Heart left ventricle (tissue), 16 donors: Measurements from ENCODE around the gene SGSM2. TPM values are rescaled to one million over a fixed set of nuclear protein-coding genes. Genes with fewer than 3 reads are reported as not detected.
A peak's percentile ranks its signal among the peaks of the same experiment; 100 is the strongest.

ENCODE experiments used
- ATAC-seq, 4 donors: fragments of 200-7000 bp; cut with Tn5 transposase; one replicate each; pipeline ENCODE4 v1.9.1; 2020 to 2022; ENCODE audit warnings: moderate library complexity in 4 of 4, mild to moderate bottlenecking in 3 of 4, moderate number of reproducible peaks in 1 of 4
- DNase-seq, 5 donors: peaks; one replicate each; pipeline ENCODE4 v3.0.0-alpha.2; 2020
- H3K27ac ChIP-seq, 12 donors: fragments of 200-600 bp; sonication (generic) in 4 of 12; one replicate each; pipeline versions ENCODE4 v1.5.0 to v1.8.0; 2016 to 2022; ENCODE audit warnings: mild to moderate bottlenecking in 2 of 12
- H3K27me3 ChIP-seq, 9 donors: fragments of 200-600 bp; sonication (generic) in 2 of 9; one replicate each; pipeline versions ENCODE4 v1.5.1 to v1.8.0; 2016 to 2022; ENCODE audit warnings: mild to moderate bottlenecking in 3 of 9
- H3K36me3 ChIP-seq, 9 donors: fragments of 200-600 bp; sonication (generic) in 2 of 9; one replicate each; pipeline versions ENCODE4 v1.5.0 to v1.8.0; 2018 to 2022; ENCODE audit warnings: mild to moderate bottlenecking in 2 of 9
- H3K4me1 ChIP-seq, 12 donors: fragments of 200-600 bp; sonication (generic) in 4 of 12; one replicate each; pipeline versions ENCODE4 v1.5.0 to v1.8.0; 2016 to 2022; ENCODE audit warnings: mild to moderate bottlenecking in 3 of 12
- H3K4me3 ChIP-seq, 12 donors: fragments of 200-600 bp; sonication (generic) in 4 of 12; one replicate each; pipeline versions ENCODE4 v1.5.0 to v1.8.0; 2017 to 2022; ENCODE audit warnings: mild to moderate bottlenecking in 9 of 12, moderate library complexity in 4 of 12
- H3K9me3 ChIP-seq, 12 donors: fragments of 200-600 bp; sonication (generic) in 4 of 12; one replicate each; pipeline versions ENCODE4 v1.5.0 to v1.8.0; 2016 to 2022; ENCODE audit warnings: mild to moderate bottlenecking in 1 of 12
- POLR2A ChIP-seq, 2 donors: fragments of 450-650 bp; IDR thresholded peaks; one replicate each; pipeline ENCODE4 v1.6.1; 2017; ENCODE audit warnings: antibody characterized with exemption in 2 of 2, mild to moderate bottlenecking in 2 of 2, moderate library complexity in 2 of 2
- WGBS, 4 donors: extraction: QIAGEN DNeasy Blood & Tissue Kit in 2 of 4; methylation state at CpG; one replicate each; pipeline versions ENCODE4 v1.1.5 to v1.1.7; 2013 to 2018; 5-methylcytosine and 5-hydroxymethylcytosine counted together
- intact Hi-C, 10 donors: fragments of 100-400 bp; cut with DNase I; formaldehyde crosslinking; loops; one replicate each; pipeline versions ENCODE4 v1.11.1 to v1.14.2; 2022
- polyA plus RNA-seq, 2 donors: library from polyadenylated mRNA; stranded (reverse); fragments of 200-250 nt; gene quantifications; one replicate each; pipeline ENCODE4 v1.2.3, GENCODE V29; 2013
- total RNA-seq, 9 donors: library from RNA; depleted of rRNA in 2 of 9; stranded (reverse); fragments of >200 nt in 2 of 9; fragmentation: NEBNext Ultra II Directional in 3 of 9; extraction: Animal tissue kit (Norgen Biotek cat#: 25700) in 3 of 9; gene quantifications; one replicate each; pipeline versions ENCODE4 v1.1.0 to v1.2.4, GENCODE V29; 2016 to 2023
- TF ChIP-seq, protein P1 (sequence below), 12 donors: fragments of 200-600 bp; sonication (generic) in 4 of 12; IDR thresholded peaks; one replicate each; pipeline versions ENCODE4 v1.5.0 to v1.8.0; 2018 to 2022; ENCODE audit warnings: antibody characterized with exemption in 12 of 12, mild to moderate bottlenecking in 5 of 12
- donor health status: ischemic (EF 13 %, LVEDD 7.1; RV severe dilation, severe dysfunction).
- donor health status: healthy with polysubstance abuse.
- donor health status: DM: no; HTN: yes; CAD: no.
- donor health status: DM: no; HTN: no; CAD: no.
- donor health status: ischemic (EF 25% LVEDD 6.9; RV normal size, moderate dysfunction).
- donor health status: ischemic (EF 25% LVEDD 5.7; RV mildly dilated, moderate dysfunction).
- donor health status: healthy.
- donor health status: DM: yes; HTN: yes; CAD: no.
- donor health status: ischemic (EF 35%, LVEDD 5.7; RV mildly dilated, moderate dysfunction).
- donor health status: nonischemic (EF 11% LVEDD 7.7; RV severe dilation, severe dysfunction).
- donor health status: DM: yes; HTN: yes; CAD: no.
- donor health status: PGD.
- donor health status: ischemic (EF 29% LVEDD 5.4; RV normal size, mild dysfunction).
- donor health status: nonischemic (EF 23%, LVEDD 6.1; RV moderate dilation, normal function).

The SGSM2 gene
- total and polyA plus RNA-seq, 11 donors: 17.0 to 35.1 (median 22.3) TPM

DNA sequence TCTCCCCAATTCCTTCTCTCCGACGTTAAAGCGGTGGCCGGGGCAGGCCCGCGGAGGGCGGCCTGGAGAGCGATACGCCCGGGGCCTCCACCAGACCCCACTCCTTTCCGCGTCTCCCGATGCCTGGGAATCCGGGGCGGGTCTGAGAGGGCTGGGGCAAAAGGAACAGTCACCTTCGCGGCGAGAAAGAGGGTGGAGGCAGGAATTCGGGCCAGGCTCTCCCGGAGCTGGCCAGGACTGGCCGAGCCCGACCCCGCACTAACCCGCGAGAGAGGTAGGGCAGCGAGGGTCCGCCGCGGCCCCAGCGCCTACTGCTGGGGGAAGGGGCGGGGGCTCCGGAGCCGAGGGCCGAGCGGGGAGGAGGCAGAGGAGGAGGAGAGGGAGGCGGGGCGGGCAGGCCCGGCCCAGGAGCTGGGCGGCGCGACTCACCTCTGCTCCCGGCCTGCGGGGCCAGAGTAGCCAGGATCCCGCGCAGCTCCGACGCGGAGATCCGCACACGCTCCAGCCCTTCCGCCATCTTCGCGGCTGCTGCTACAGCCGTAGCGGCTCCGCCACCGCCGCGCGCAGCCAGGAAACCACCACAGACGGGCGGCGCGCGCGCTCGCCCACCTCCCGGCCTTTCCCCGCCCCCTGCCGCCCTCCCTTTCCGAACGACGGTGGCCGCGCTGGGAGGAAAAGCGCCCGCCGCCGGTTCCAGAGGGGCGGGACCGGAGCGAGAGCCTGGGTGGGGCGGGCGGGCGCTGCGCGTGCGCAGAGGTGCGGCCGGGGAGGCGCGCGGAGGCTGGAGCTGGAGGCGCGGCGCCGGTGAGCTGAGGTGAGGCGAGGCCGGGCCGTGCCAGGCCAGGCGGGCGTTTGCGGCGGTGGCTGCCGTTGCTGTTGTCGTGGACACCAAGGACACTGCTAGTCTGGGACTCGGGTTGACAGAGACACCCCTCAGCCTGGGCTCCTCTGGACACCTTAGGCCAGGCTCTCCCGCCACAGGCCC is 33.8 kb upstream of the SGSM2 start, which contains the start of the genes SMG6 and SRR:
Gene SMG6, minus strand, starts transcription at position 582 of the 985 bp plus-strand sequence. Its CDS starts 65 bp downstream, at position 517.
Gene SRR, plus strand, starts transcription at position 747 of the 985 bp plus-strand sequence. CDS start 11,611 bp downstream, outside the sequence.
- 0 to 1% (median 0%) methylated on average over 49 to 107 of the region's 108 CpGs for WGBS, 4 donors
- no peaks in the 10 kb centered on the region for H3K9me3 ChIP-seq
- no peaks in the 10 kb centered on the region for H3K27me3 ChIP-seq
- TF ChIP-seq, protein P1, sequence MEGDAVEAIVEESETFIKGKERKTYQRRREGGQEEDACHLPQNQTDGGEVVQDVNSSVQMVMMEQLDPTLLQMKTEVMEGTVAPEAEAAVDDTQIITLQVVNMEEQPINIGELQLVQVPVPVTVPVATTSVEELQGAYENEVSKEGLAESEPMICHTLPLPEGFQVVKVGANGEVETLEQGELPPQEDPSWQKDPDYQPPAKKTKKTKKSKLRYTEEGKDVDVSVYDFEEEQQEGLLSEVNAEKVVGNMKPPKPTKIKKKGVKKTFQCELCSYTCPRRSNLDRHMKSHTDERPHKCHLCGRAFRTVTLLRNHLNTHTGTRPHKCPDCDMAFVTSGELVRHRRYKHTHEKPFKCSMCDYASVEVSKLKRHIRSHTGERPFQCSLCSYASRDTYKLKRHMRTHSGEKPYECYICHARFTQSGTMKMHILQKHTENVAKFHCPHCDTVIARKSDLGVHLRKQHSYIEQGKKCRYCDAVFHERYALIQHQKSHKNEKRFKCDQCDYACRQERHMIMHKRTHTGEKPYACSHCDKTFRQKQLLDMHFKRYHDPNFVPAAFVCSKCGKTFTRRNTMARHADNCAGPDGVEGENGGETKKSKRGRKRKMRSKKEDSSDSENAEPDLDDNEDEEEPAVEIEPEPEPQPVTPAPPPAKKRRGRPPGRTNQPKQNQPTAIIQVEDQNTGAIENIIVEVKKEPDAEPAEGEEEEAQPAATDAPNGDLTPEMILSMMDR (IDR thresholded peaks at IDR 0.05): peak in 1 of 12 donors; percentile 27
- TF ChIP-seq POLR2A (IDR thresholded peaks at IDR 0.05): peak in 1 of 2 donors; percentile 51
- peaks cover 0 to 31% (median 17%) of the 10 kb centered on the region in 12 donors for H3K4me1 ChIP-seq
- ATAC-seq (peak; percentile 90 to 98 (median 97)), DNase-seq (peak; percentile 93 to 96 (median 95))
- peaks cover 0 to 22% (median 17%) of the 10 kb centered on the region in 9 donors for H3K36me3 ChIP-seq
- peak within 1 kb of the TSS; percentile 71 to 96 (median 92) for H3K27ac ChIP-seq
- intact Hi-C loops: no loop called here
- H3K4me3 ChIP-seq: peak within 1 kb of the TSS; percentile 76 to 99 (median 88)

DNA sequence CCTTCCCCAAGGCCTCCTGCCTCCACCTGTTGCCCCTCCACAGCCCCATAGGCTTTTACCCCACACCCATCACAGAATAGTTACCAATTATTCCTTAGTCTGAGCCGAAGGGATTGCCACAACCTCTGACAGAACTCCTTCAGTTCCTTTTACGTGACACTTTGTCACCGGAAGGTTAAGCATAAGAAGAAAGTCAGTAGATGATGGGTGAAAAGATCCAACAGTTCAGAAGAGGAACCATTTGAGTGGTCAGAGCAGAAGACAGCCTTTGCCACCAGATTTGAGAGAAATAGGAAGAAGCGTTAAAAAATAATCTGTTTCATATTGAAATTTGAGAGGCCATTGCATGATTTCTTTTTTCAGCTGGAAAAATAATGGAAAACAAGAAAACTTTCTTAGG is 32.4 kb upstream of the SGSM2 start:
- no peak for DNase-seq
- no peak for ATAC-seq
- 93 to 96% (median 94%) methylated on average over 4 of the region's 4 CpGs for WGBS, 4 donors
- Histone ChIP-seq H3K4me1 (peaks cover 0 to 31% (median 17%) of the 10 kb centered on the region in 12 donors), H3K9me3 (no peaks in the 10 kb centered on the region), H3K27me3 (no peaks in the 10 kb centered on the region), H3K27ac (no peak overlapping the region), H3K4me3 (no peak overlapping the region), H3K36me3 (peaks cover 0 to 8% (median 4%) of the 10 kb centered on the region in 9 donors)
- intact Hi-C loops: no loop called here
- no peak for TF ChIP-seq POLR2A (IDR thresholded peaks at IDR 0.05)
- TF ChIP-seq, protein P1 (IDR thresholded peaks at IDR 0.05): no peak

DNA sequence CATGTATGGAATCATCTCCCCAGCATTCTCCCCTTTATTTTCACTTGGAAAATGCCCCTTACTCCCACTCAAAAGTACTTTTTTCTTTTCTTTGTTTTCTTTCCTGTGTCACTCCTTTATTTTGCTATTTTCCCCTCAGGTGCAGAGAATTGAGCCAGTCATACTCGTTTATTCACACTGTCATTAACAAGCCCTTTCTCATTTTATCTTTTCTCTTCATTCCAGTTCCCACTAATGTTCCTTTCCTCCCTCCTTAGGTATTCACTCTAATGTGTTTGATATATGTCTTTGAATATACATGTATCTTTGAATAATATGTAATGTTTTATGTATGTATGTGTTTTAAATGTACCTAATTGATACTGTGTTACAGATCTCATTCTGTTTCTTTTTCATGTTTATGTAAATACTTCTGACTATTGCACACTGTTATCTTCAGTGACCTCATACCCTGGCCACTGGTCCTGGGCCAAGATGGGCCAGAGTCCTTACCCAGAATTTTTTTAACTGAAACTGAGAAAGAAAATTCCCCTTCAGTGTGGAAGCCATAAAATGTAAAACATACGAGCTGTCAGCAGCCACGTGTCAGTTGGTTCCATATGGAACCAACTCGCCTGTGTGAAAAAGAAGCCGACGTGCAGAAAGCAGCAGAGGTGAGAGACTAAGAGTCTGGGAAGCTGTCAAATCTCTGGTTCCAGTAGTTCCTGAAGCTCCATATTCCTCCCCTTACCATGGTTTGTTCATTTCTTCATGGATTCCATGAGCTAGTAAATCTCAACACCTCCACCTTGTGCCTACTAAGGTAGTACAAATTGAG is 27.8 kb upstream of the SGSM2 start:
- Histone ChIP-seq H3K27me3 (no peaks in the 10 kb centered on the region), H3K9me3 (no peaks in the 10 kb centered on the region), H3K36me3 (peaks cover 0 to 3% (median 0%) of the 10 kb centered on the region in 9 donors), H3K4me1 (peaks cover 0 to 10% (median 0%) of the 10 kb centered on the region in 12 donors), H3K4me3 (no peak overlapping the region), H3K27ac (peak overlapping the region in 1 of 12 donors; percentile 19)
- intact Hi-C loops: no loop called here
- ATAC-seq: no peak
- DNase-seq: no peak
- TF ChIP-seq POLR2A (IDR thresholded peaks at IDR 0.05): no peak
- TF ChIP-seq, protein P1 (IDR thresholded peaks at IDR 0.05): no peak
- WGBS, 4 donors: 63 to 70% (median 68%) methylated on average over 6 of the region's 6 CpGs
